GM23338 (cell line): ENCODE data around the gene SLC35F1. TPM values are rescaled to one million over a fixed set of nuclear protein-coding genes. Genes with fewer than 3 reads are reported as not detected.

Experiments
- ATAC-seq: fragments of 200-7000 bp; cut with Tn5 transposase; 3 replicates; pipeline ENCODE4 v1.9.1; 2020
- DNase-seq: peaks from one replicate; pipeline ENCODE4 v3.0.0-alpha.2; 2015; ENCODE audit warnings: low spot score
- H2AFZ ChIP-seq: fragments of 200-600 bp; sonication (generic); 2 replicates; pipeline ENCODE4 v1.8.0; 2016; ENCODE audit warnings: antibody characterized with exemption, mild to moderate bottlenecking, moderate library complexity
- H3F3A ChIP-seq: fragments of 200-600 bp; sonication (generic); replicated peaks from 2 replicates; pipeline ENCODE4 v1.8.0; 2017; ENCODE audit warnings: antibody characterized with exemption, mixed run types, low read depth
- H3K27ac ChIP-seq: fragments of 200-600 bp; sonication (generic); 2 replicates; pipeline ENCODE4 v1.6.1; 2016; ENCODE audit warnings: low read depth
- H3K27me3 ChIP-seq: fragments of 200-600 bp; sonication (generic); 2 replicates; pipeline ENCODE4 v1.8.0; 2016; ENCODE audit warnings: mild to moderate bottlenecking, mixed run types, moderate library complexity; ENCODE audit not compliant: insufficient read depth
- H3K36me3 ChIP-seq: fragments of 200-600 bp; sonication (generic); 2 replicates; pipeline ENCODE4 v1.8.0; 2016; ENCODE audit warnings: mild to moderate bottlenecking; ENCODE audit not compliant: insufficient read depth
- H3K4me1 ChIP-seq: fragments of 200-600 bp; sonication (generic); 2 replicates; pipeline ENCODE4 v1.8.0; 2016; ENCODE audit warnings: mild to moderate bottlenecking, moderate library complexity; ENCODE audit not compliant: insufficient read depth
- H3K4me2 ChIP-seq: fragments of 200-600 bp; sonication (generic); 2 replicates; pipeline ENCODE4 v1.7.1; 2017; ENCODE audit warnings: mixed run types
- H3K4me3 ChIP-seq: fragments of 200-600 bp; sonication (generic); 2 replicates; pipeline ENCODE4 v1.6.1; 2016; ENCODE audit warnings: mixed run types
- H3K79me2 ChIP-seq: fragments of 200-600 bp; sonication (generic); replicated peaks from 2 replicates; pipeline ENCODE4 v1.8.0; 2017; ENCODE audit warnings: mild to moderate bottlenecking; ENCODE audit not compliant: insufficient read depth
- H3K9me2 ChIP-seq: fragments of 200-600 bp; sonication (generic); 2 replicates; pipeline ENCODE4 v1.8.0; 2017; ENCODE audit not compliant: insufficient read depth
- H4K20me1 ChIP-seq: fragments of 200-600 bp; sonication (generic); replicated peaks from 2 replicates; pipeline ENCODE4 v1.8.0; 2017; ENCODE audit warnings: mild to moderate bottlenecking; ENCODE audit not compliant: insufficient read depth
- H3K27ac Mint-ChIP-seq: 2 replicates; pipeline ENCODE4 v1.8.0; 2020; ENCODE audit warnings: inconsistent platforms, mild to moderate bottlenecking, moderate library complexity, mixed read lengths
- H3K27me3 Mint-ChIP-seq: 3 replicates; pipeline ENCODE4 v1.8.0; 2022; ENCODE audit warnings: low read depth, mild to moderate bottlenecking, moderate library complexity, mixed read lengths, inconsistent platforms; ENCODE audit not compliant: insufficient read depth, poor library complexity
- H3K36me3 Mint-ChIP-seq: 3 replicates; pipeline ENCODE4 v1.8.0; 2021; ENCODE audit warnings: low read depth, mild to moderate bottlenecking, inconsistent platforms, moderate library complexity, mixed read lengths
- H3K4me1 Mint-ChIP-seq: 3 replicates; pipeline ENCODE4 v1.8.0; 2020; ENCODE audit warnings: mild to moderate bottlenecking, inconsistent platforms, mixed read lengths
- H3K4me3 Mint-ChIP-seq: 3 replicates; pipeline ENCODE4 v1.8.0; 2021; ENCODE audit warnings: moderate library complexity, mild to moderate bottlenecking, inconsistent platforms, mixed read lengths
- H3K9me3 Mint-ChIP-seq: 3 replicates; pipeline ENCODE4 v1.8.0; 2020; ENCODE audit warnings: moderate library complexity, mild to moderate bottlenecking, inconsistent platforms, mixed read lengths
- EZH2 ChIP-seq: fragments of 200-600 bp; sonication (generic); IDR thresholded peaks from one replicate; pipeline ENCODE4 v1.8.0; 2017; ENCODE audit warnings: antibody characterized with exemption, mild to moderate bottlenecking, low read depth; ENCODE audit not compliant: unreplicated experiment
- EZH2phosphoT487 ChIP-seq: fragments of 200-600 bp; sonication (generic); IDR thresholded peaks from one replicate; pipeline ENCODE4 v1.8.1; 2018; ENCODE audit warnings: antibody characterized with exemption; ENCODE audit not compliant: unreplicated experiment
- JUNB ChIP-seq: IDR thresholded peaks from one replicate; pipeline ENCODE4 v1.6.1; 2016; ENCODE audit warnings: antibody characterized with exemption; ENCODE audit not compliant: unreplicated experiment
- POLR2AphosphoS5 ChIP-seq: IDR thresholded peaks from 2 replicates; pipeline ENCODE4 v1.6.1; 2016; ENCODE audit warnings: antibody characterized with exemption, low read depth
- polyA plus RNA-seq: library from polyadenylated mRNA; unstranded; fragments of >200 nt; fragmentation: Nextera tagmentation; extraction: Ambion mirVana; gene quantifications from 2 replicates; pipeline ENCODE4 v1.2.1, GENCODE V29; 2016
- total RNA-seq: library from RNA; depleted of rRNA; stranded (reverse); fragments of >200 nt; shearing (Covaris generic); gene quantifications from 2 replicates; pipeline ENCODE4 v1.2.3, GENCODE V29; 2014
- TF ChIP-seq, protein P1 (sequence below): fragments of 250-450 bp; sonication (Bioruptor Pico); IDR thresholded peaks from 2 replicates; pipeline ENCODE4 v1.5.0; 2020; ENCODE audit warnings: mild to moderate bottlenecking, moderate library complexity
- TF ChIP-seq, protein P2 (sequence below): IDR thresholded peaks from one replicate; pipeline ENCODE4 v1.6.1; 2018; ENCODE audit warnings: antibody characterized with exemption; ENCODE audit not compliant: unreplicated experiment

The SLC35F1 gene
- total and polyA plus RNA-seq, 2 experiments from 2014 or later: 3.0 to 10.3 TPM

DNA sequence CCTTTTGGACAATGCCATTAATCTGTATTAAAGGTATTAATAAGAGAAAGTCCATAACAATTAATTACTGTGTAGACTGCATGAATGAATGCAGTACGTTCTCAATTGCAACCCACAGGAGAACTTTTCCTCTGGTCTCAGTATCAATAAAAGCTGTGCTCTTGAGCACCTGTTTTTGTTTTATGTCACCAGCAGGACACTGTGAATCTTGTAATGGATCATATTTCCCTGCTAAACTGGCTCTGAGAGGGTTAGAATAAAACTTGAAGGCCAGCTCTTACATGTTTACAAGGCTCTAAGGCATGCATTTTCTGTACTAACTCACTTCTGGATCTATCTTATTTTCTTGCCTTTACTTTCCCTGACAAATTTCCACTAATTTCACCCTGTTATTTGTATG, 426.7 kb downstream of the SLC35F1 start (continued):
- TF ChIP-seq, protein P1, sequence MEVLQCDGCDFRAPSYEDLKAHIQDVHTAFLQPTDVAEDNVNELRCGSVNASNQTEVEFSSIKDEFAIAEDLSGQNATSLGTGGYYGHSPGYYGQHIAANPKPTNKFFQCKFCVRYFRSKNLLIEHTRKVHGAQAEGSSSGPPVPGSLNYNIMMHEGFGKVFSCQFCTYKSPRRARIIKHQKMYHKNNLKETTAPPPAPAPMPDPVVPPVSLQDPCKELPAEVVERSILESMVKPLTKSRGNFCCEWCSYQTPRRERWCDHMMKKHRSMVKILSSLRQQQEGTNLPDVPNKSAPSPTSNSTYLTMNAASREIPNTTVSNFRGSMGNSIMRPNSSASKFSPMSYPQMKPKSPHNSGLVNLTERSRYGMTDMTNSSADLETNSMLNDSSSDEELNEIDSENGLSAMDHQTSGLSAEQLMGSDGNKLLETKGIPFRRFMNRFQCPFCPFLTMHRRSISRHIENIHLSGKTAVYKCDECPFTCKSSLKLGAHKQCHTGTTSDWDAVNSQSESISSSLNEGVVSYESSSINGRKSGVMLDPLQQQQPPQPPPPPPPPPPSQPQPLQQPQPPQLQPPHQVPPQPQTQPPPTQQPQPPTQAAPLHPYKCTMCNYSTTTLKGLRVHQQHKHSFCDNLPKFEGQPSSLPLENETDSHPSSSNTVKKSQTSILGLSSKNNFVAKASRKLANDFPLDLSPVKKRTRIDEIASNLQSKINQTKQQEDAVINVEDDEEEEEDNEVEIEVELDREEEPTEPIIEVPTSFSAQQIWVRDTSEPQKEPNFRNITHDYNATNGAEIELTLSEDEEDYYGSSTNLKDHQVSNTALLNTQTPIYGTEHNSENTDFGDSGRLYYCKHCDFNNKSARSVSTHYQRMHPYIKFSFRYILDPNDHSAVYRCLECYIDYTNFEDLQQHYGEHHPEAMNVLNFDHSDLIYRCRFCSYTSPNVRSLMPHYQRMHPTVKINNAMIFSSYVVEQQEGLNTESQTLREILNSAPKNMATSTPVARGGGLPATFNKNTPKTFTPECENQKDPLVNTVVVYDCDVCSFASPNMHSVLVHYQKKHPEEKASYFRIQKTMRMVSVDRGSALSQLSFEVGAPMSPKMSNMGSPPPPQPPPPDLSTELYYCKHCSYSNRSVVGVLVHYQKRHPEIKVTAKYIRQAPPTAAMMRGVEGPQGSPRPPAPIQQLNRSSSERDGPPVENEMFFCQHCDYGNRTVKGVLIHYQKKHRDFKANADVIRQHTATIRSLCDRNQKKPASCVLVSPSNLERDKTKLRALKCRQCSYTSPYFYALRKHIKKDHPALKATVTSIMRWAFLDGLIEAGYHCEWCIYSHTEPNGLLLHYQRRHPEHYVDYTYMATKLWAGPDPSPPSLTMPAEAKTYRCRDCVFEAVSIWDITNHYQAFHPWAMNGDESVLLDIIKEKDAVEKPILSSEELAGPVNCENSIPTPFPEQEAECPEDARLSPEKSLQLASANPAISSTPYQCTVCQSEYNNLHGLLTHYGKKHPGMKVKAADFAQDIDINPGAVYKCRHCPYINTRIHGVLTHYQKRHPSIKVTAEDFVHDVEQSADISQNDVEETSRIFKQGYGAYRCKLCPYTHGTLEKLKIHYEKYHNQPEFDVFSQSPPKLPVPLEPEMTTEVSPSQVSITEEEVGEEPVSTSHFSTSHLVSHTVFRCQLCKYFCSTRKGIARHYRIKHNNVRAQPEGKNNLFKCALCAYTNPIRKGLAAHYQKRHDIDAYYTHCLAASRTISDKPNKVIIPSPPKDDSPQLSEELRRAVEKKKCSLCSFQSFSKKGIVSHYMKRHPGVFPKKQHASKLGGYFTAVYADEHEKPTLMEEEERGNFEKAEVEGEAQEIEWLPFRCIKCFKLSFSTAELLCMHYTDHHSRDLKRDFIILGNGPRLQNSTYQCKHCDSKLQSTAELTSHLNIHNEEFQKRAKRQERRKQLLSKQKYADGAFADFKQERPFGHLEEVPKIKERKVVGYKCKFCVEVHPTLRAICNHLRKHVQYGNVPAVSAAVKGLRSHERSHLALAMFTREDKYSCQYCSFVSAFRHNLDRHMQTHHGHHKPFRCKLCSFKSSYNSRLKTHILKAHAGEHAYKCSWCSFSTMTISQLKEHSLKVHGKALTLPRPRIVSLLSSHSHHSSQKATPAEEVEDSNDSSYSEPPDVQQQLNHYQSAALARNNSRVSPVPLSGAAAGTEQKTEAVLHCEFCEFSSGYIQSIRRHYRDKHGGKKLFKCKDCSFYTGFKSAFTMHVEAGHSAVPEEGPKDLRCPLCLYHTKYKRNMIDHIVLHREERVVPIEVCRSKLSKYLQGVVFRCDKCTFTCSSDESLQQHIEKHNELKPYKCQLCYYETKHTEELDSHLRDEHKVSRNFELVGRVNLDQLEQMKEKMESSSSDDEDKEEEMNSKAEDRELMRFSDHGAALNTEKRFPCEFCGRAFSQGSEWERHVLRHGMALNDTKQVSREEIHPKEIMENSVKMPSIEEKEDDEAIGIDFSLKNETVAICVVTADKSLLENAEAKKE (CRISPR knock-in tag): no peak
- TF ChIP-seq POLR2AphosphoS5: no peak
- TF ChIP-seq EZH2: no peak

DNA sequence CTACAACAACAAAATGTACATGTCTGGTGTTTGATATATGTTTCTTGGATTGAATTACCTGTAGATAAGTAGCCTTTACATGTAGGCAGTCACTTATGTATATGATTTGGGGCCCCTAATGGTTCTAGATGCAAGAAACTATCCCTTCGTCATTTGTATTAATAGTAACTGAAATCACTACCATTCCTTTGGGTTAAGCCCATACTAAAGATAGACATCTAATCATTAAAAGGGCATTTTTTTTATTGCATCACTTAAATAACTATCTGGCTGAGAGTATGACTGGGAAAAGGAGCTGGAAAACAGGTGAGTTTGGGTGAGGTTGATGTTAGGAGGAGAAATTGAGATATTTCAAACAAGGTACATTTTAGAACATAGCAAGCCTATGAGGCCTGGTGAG, 427.6 kb downstream of the SLC35F1 start:
- Histone ChIP-seq H3K27ac (no peak overlapping the region), H3K27me3 (no peaks in the 10 kb centered on the region), H3K9me2 (peaks cover 13% of the 10 kb centered on the region), H3F3A (no peaks in the 10 kb centered on the region), H3K4me2 (no peak overlapping the region), H3K4me1 (no peaks in the 10 kb centered on the region), H4K20me1 (no peaks in the 10 kb centered on the region), H2AFZ (no peak overlapping the region), H3K36me3 (no peaks in the 10 kb centered on the region), H3K79me2 (no peaks in the 10 kb centered on the region), H3K4me3 (no peak overlapping the region)
- peaks cover 1% of the 10 kb centered on the region for H3K27me3 Mint-ChIP-seq
- H3K4me3 Mint-ChIP-seq: no peak overlapping the region
- H3K9me3 Mint-ChIP-seq: peaks cover 5% of the 10 kb centered on the region; the same call in 2 of the 3 replicates
- no peak overlapping the region for H3K27ac Mint-ChIP-seq
- H3K36me3 Mint-ChIP-seq: no peaks in the 10 kb centered on the region
- H3K4me1 Mint-ChIP-seq: no peaks in the 10 kb centered on the region
- DNase-seq (no peak), ATAC-seq (no peak)
- TF ChIP-seq, protein P2, sequence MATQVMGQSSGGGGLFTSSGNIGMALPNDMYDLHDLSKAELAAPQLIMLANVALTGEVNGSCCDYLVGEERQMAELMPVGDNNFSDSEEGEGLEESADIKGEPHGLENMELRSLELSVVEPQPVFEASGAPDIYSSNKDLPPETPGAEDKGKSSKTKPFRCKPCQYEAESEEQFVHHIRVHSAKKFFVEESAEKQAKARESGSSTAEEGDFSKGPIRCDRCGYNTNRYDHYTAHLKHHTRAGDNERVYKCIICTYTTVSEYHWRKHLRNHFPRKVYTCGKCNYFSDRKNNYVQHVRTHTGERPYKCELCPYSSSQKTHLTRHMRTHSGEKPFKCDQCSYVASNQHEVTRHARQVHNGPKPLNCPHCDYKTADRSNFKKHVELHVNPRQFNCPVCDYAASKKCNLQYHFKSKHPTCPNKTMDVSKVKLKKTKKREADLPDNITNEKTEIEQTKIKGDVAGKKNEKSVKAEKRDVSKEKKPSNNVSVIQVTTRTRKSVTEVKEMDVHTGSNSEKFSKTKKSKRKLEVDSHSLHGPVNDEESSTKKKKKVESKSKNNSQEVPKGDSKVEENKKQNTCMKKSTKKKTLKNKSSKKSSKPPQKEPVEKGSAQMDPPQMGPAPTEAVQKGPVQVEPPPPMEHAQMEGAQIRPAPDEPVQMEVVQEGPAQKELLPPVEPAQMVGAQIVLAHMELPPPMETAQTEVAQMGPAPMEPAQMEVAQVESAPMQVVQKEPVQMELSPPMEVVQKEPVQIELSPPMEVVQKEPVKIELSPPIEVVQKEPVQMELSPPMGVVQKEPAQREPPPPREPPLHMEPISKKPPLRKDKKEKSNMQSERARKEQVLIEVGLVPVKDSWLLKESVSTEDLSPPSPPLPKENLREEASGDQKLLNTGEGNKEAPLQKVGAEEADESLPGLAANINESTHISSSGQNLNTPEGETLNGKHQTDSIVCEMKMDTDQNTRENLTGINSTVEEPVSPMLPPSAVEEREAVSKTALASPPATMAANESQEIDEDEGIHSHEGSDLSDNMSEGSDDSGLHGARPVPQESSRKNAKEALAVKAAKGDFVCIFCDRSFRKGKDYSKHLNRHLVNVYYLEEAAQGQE: no peak
- no peak for TF ChIP-seq EZH2phosphoT487
- TF ChIP-seq, protein P1 (CRISPR knock-in tag): no peak
- no peak for TF ChIP-seq JUNB
